IgD-negative memory B cell (primary cell): ENCODE results near the gene ADGRG1. TPM values are rescaled to one million over a fixed set of nuclear protein-coding genes. Genes with fewer than 3 reads are reported as not detected.
A peak's percentile ranks its signal among the peaks of the same experiment; 100 is the strongest.

Source experiments
- H3K27ac Mint-ChIP-seq, 3 donors: one replicate each; pipeline ENCODE4 v1.8.0; 2020 to 2022; ENCODE audit warnings: mild to moderate bottlenecking in 3 of 3, mixed read lengths in 3 of 3, moderate library complexity in 1 of 3
- H3K27me3 Mint-ChIP-seq: one replicate; pipeline ENCODE4 v1.8.0; 2021; ENCODE audit warnings: mixed read lengths
- H3K36me3 Mint-ChIP-seq: one replicate; pipeline ENCODE4 v1.8.0; 2020; ENCODE audit warnings: mild to moderate bottlenecking, mixed read lengths
- H3K4me1 Mint-ChIP-seq, 3 donors: one replicate each; pipeline ENCODE4 v1.8.0; 2020 to 2022; ENCODE audit warnings: mixed read lengths in 3 of 3, mild to moderate bottlenecking in 1 of 3
- H3K4me3 Mint-ChIP-seq, 4 donors: one replicate each; pipeline ENCODE4 v1.8.0; 2020 to 2022; ENCODE audit warnings: mild to moderate bottlenecking in 4 of 4, mixed read lengths in 4 of 4, moderate library complexity in 3 of 4
- H3K9me3 Mint-ChIP-seq, 3 donors: one replicate each; pipeline ENCODE4 v1.8.0; 2020 to 2021; ENCODE audit warnings: mixed read lengths in 3 of 3, mild to moderate bottlenecking in 1 of 3
- polyA plus RNA-seq: library from polyadenylated mRNA; unstranded; fragments of 300-500 nt; fragmentation: Illumina TruSeq; gene quantifications from one replicate; pipeline ENCODE4 v1.2.3, GENCODE V29; 2021

Gene ADGRG1
- polyA plus RNA-seq, 1 donor from 2014 or later = 10.3 TPM

GRCh38 chr16:57690782-57691471 is 62.5 kb downstream of the ADGRG1 start:
- Mint-ChIP-seq H3K36me3 (no peaks in the 10 kb centered on the region), H3K27ac (peak overlapping the region in 1 of 3 donors; percentile 94), H3K9me3 (no peaks in the 10 kb centered on the region), H3K27me3 (peaks cover 1% of the 10 kb centered on the region), H3K4me1 (peaks cover 5 to 18% (median 17%) of the 10 kb centered on the region in 3 donors), H3K4me3 (peak overlapping the region in 2 of 4 donors; percentile 6 to 84)

- H3K4me3 Mint-ChIP-seq = no peak overlapping the region
- no peaks in the 10 kb centered on the region for H3K36me3 Mint-ChIP-seq
- peaks cover 1% of the 10 kb centered on the region for H3K27me3 Mint-ChIP-seq
- no peaks in the 10 kb centered on the region for H3K9me3 Mint-ChIP-seq
- peak overlapping the region in 1 of 3 donors; percentile 75 for H3K27ac Mint-ChIP-seq
- peaks cover 5 to 18% (median 17%) of the 10 kb centered on the region in 3 donors for H3K4me1 Mint-ChIP-seq
These were observed 64.2 kb downstream of the ADGRG1 start for GRCh38 chr16:57692636-57693035.

DNA sequence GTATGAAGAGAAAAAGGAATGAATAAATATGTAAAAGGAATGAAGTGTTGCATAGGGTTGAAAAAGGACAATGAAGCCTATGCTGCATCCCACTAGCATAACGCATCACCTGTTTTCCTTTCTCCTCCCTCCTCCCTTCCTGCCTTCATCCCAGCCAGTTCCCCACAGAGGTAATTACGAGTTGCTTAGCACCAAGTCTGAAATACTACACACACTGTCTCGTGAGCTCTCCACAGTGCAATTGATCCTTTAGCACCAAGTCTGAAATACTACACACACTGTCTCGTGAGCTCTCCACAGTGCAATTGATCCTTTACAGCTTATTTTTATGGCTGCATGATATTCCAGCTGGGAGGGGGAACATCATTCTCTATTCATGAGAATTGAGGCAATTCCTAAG is 65.1 kb downstream of the ADGRG1 start:
- Mint-ChIP-seq H3K9me3 (no peaks in the 10 kb centered on the region), H3K27ac (peak overlapping the region in 1 of 3 donors; percentile 75), H3K36me3 (no peaks in the 10 kb centered on the region), H3K4me3 (peak overlapping the region in 1 of 4 donors; percentile 23), H3K27me3 (peaks cover 1% of the 10 kb centered on the region), H3K4me1 (peaks cover 5 to 17% (median 16%) of the 10 kb centered on the region in 3 donors)

DNA sequence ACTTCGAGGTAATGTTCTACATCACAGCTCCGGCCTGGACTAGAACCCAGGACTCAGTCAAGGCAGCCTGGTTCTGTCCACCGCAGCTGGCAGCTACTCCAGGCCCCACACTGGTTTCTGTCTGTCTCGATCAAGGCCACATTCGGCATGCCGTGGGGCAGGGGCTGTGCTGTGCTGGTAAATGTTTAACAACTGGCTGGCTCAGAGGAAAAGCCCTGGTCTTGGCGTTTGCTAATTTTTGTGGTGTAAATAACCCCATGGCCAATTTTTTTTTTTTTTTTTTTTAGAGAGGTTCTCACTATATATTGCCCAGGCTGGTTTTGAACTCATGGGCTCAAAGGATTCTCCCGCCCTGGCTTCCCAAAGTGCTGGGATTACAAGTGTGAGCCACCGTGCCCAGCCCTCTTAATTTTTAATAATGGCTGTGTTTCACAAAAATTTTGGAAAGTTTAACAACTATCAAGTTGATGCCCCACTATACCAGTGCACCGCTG is 65.8 kb downstream of the ADGRG1 start:
- peak overlapping the region in 1 of 3 donors; percentile 75 for H3K27ac Mint-ChIP-seq
- H3K4me3 Mint-ChIP-seq = peak overlapping the region in 3 of 4 donors; percentile 36 to 93 (median 76)
- H3K9me3 Mint-ChIP-seq = no peaks in the 10 kb centered on the region
- H3K4me1 Mint-ChIP-seq = peaks cover 5 to 16% (median 15%) of the 10 kb centered on the region in 3 donors
- H3K36me3 Mint-ChIP-seq = no peaks in the 10 kb centered on the region
- peaks cover under 1% of the 10 kb centered on the region for H3K27me3 Mint-ChIP-seq

DNA sequence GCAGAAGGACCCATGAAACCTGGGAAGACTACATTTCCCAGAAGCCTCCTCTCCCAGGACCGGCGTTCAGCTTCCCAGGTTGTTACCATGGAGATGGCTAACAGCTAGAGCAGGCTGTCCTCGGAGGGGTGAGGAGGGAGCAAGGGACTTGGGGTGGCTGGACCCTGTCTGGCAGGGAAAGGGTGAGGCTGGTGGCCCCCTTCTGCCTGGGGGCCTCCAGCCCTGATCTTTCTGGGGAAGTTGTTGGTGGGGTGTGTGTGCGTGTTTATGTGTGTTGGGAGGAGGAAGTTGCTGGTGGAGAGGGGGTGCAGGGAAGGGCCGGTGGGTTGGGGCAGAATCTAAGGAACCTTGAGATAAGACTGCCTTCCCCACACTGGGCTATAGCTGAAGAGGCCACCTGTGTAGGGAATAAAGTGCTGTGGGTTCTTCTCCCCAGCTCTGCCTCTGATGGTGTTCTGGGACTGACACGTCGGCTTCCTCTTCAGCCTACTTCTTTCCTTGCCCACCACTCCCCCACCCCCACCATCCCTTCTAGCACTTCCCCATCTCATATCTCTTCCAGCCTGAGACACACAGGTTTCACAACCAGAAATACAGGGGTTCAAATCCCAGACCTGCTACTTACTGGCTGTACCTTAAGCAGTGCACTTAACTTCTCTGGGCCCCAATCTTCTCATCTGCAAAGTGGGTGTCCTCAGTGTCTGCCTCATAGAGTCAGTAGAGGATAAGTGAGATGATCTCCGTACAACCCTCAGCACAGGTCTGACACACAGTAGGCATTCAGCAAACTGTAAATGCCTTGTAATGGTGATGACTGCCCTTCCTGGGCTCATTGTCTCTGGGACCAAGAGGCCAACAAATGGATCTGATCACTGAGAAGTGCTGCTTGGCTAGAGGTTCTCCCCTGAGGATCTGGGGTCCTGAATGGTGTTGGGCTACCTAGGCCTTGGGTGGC is 66.6 kb downstream of the ADGRG1 start, which contains the start of gene DRC7:
Gene DRC7, plus strand, starts transcription at position 82 of the 955 bp plus-strand sequence. CDS start 3,144 bp downstream, outside the sequence.
- Mint-ChIP-seq H3K9me3 (no peaks in the 10 kb centered on the region), H3K4me1 (peaks cover 5 to 11% (median 8%) of the 10 kb centered on the region in 3 donors), H3K36me3 (no peaks in the 10 kb centered on the region), H3K27ac (peak within 1 kb of the TSS in 1 of 3 donors; percentile 75), H3K4me3 (peak within 1 kb of the TSS; percentile 36 to 93 (median 84)), H3K27me3 (no peaks in the 10 kb centered on the region)

GRCh38 chr16:57695680-57696069 is 67.2 kb downstream of the ADGRG1 start:
- Mint-ChIP-seq H3K4me1 (peaks cover 5 to 11% (median 6%) of the 10 kb centered on the region in 3 donors), H3K36me3 (no peaks in the 10 kb centered on the region), H3K27me3 (no peaks in the 10 kb centered on the region), H3K4me3 (peak overlapping the region in 2 of 4 donors; percentile 34 to 81), H3K9me3 (no peaks in the 10 kb centered on the region), H3K27ac (no peak overlapping the region)

GRCh38 chr16:57696240-57696639 is 67.8 kb downstream of the ADGRG1 start:
- H3K4me1 Mint-ChIP-seq = peaks cover 5 to 11% (median 6%) of the 10 kb centered on the region in 3 donors

DNA sequence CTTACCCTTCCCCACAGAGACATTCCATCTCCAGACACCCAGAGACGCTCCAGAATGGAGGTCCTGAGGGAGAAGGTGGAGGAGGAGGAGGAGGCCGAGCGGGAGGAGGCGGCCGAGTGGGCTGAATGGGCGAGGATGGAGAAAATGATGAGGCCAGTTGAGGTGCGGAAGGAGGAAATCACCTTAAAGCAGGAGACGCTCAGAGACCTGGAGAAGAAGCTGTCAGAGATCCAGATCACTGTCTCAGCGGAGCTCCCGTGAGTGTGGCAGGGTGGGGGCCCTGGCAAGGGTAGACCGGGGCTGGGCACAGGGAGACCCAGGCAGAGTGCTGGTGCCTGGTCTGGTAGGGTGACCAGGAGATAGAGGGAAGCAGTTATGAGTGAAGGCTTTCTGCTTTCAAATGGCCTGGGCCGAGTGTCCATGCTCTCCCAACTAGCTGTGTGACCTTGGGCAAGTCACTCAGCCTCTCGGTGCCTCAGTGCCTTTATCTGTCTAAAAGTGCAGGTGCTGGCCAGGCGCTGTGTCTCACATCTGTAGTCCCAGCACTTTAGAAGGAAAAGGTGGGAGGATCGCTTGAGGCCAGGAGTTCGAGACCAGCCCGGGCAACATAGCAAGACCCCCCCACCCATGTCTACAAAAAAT is 69.6 kb downstream of the ADGRG1 start:
- no peaks in the 10 kb centered on the region for H3K9me3 Mint-ChIP-seq
- H3K27ac Mint-ChIP-seq = peak overlapping the region in 1 of 3 donors; percentile 46
- H3K27me3 Mint-ChIP-seq = no peaks in the 10 kb centered on the region
- H3K36me3 Mint-ChIP-seq = no peaks in the 10 kb centered on the region
- no peak overlapping the region for H3K4me3 Mint-ChIP-seq
- H3K4me1 Mint-ChIP-seq = peaks cover 5 to 10% (median 6%) of the 10 kb centered on the region in 3 donors

More at GRCh38 chr16:57696240-57696639, 67.8 kb downstream of the ADGRG1 start:
- Mint-ChIP-seq H3K27ac (no peak overlapping the region), H3K27me3 (no peaks in the 10 kb centered on the region), H3K36me3 (no peaks in the 10 kb centered on the region), H3K4me3 (no peak overlapping the region), H3K9me3 (no peaks in the 10 kb centered on the region)

DNA sequence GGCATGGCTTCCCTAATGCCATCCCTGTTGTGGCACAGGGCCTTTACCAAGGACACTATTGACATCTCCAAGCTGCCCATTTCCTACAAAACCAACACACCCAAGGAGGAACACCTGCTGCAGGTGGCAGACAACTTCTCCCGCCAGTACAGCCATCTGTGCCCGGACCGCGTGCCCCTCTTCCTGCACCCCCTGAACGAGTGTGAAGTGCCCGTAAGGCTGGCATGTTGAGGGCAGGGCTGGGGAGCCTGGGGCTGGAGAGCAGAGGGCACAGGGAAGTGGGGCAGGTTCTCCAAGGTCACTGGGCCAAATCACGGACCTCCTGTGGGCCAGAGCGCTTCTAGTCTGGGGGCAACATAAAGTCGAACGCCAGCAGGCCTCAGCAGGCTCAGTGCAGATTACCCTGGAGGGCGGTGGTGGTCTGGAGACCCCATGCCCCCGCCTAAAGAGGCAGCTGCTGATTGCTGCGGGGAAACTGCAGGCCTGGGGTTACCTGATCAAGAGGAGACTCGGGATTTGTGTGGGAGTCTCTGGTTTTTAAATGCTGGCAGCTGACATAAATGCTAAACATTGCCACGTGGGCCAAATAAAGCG is 70.5 kb downstream of the ADGRG1 start:
- Mint-ChIP-seq H3K36me3 (no peaks in the 10 kb centered on the region), H3K9me3 (no peaks in the 10 kb centered on the region), H3K27ac (no peak overlapping the region), H3K27me3 (no peaks in the 10 kb centered on the region), H3K4me3 (no peak overlapping the region), H3K4me1 (peaks cover 5 to 10% (median 6%) of the 10 kb centered on the region in 3 donors)

DNA sequence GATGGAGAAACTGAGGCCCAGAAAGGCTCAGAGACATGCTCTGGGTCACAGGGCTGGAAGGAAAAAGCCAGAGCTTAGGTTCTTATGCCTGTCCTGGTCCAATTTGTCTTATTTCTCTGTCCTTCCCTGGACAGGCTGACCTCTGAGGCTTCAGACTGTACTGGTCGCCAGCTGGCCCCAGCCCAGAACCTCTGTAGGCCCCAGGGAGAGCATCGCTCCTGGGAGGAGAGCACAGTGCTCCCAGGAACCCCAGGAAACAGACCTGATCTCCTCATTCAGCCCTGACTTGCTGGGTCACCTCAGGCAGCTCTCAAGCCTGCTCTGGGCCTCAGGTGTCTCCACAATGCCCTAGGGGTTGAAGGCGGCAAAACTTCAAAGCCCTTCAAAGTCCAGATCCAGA is 71.1 kb downstream of the ADGRG1 start:
- peaks cover 4 to 11% (median 6%) of the 10 kb centered on the region in 3 donors for H3K4me1 Mint-ChIP-seq
- no peak overlapping the region for H3K27ac Mint-ChIP-seq
- no peaks in the 10 kb centered on the region for H3K27me3 Mint-ChIP-seq
- H3K36me3 Mint-ChIP-seq = no peaks in the 10 kb centered on the region
- H3K4me3 Mint-ChIP-seq = no peak overlapping the region
- H3K9me3 Mint-ChIP-seq = no peaks in the 10 kb centered on the region

DNA sequence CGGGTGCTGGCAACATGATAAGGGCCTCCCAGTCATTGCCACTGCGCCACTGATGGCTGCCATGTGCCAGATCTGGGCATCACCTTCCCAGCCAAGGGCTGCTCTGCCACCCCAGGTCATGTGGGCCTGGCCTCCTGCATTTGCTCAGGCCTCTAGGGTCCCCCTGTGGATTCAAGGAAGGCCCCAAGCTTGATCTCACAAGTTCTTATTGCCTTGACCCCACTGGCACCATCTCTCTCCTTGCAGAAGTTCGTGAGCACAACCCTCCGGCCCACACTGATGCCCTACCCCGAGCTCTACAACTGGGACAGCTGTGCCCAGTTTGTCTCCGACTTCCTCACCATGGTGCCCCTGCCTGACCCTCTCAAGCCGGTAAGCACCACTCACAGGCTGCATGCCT is 71.5 kb downstream of the ADGRG1 start:
- Mint-ChIP-seq H3K4me3 (no peak overlapping the region), H3K27ac (no peak overlapping the region), H3K9me3 (no peaks in the 10 kb centered on the region), H3K27me3 (no peaks in the 10 kb centered on the region), H3K4me1 (peaks cover 0 to 8% (median 5%) of the 10 kb centered on the region in 3 donors), H3K36me3 (no peaks in the 10 kb centered on the region)

- no peaks in the 10 kb centered on the region for H3K36me3 Mint-ChIP-seq
- H3K4me3 Mint-ChIP-seq = peak overlapping the region in 1 of 4 donors; percentile 38
- H3K27ac Mint-ChIP-seq = no peak overlapping the region
- H3K4me1 Mint-ChIP-seq = peaks cover 0 to 1% (median 0%) of the 10 kb centered on the region in 3 donors
- no peaks in the 10 kb centered on the region for H3K9me3 Mint-ChIP-seq
- no peaks in the 10 kb centered on the region for H3K27me3 Mint-ChIP-seq
These were observed 72.5 kb downstream of the ADGRG1 start for GRCh38 chr16:57700781-57701551.

- Mint-ChIP-seq H3K9me3 (no peaks in the 10 kb centered on the region), H3K4me1 (peaks cover 0 to 1% (median 0%) of the 10 kb centered on the region in 3 donors), H3K4me3 (peak overlapping the region in 1 of 4 donors; percentile 23), H3K36me3 (no peaks in the 10 kb centered on the region), H3K27ac (no peak overlapping the region), H3K27me3 (no peaks in the 10 kb centered on the region)
These were observed 73.4 kb downstream of the ADGRG1 start for GRCh38 chr16:57701759-57702371.
